Measurements from ENCODE around the gene TSACC.
A peak's percentile ranks its signal among the peaks of the same experiment; 100 is the strongest.
"Not testable (repeated sequence)": the region's sequence is repeated elsewhere in the genome, so short reads cannot be mapped to it uniquely, and the experiment has no call there.

The TSACC gene

DNA sequence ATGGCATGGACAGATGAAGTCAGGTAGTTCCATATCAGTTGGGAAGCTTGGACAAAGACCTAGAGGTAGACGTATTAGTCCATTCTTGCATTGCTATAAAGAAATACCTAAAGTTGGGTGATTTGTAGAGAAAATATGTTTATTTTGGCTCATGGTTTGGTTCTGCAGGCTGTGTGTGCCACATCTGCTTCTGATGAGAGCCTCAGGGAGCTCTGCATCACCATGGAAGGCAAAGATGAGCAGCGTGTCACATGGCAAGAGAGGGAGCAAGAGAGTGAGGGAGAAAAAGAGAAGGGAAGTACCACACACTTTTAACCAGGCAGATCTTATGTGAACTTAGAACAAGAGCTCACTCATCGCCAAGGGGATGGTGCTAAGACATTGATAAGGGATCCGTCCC lies 9.0 kb downstream of the TSACC start:
- DNase-seq = no peak

DNA sequence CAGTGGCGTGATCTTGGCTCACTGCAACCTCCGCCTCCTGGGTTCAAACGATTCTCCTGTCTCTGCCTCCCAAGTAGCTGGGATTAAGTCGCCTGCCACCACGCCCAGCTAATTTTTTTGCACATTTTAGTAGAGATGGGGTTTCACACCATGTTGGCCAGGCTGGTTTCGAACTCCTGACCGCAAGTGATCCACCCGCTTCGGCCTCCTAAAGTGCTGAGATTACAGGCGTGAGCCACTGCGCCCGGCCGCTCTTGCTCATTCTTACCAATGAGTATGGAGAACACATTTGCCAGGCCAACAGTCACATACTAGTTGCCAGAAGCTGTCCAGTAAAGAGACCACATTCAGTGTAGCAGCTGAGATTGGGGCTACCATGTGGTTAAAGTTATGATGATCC lies 14.2 kb downstream of the TSACC start:
- DNase-seq = not testable (repeated sequence)

DNA sequence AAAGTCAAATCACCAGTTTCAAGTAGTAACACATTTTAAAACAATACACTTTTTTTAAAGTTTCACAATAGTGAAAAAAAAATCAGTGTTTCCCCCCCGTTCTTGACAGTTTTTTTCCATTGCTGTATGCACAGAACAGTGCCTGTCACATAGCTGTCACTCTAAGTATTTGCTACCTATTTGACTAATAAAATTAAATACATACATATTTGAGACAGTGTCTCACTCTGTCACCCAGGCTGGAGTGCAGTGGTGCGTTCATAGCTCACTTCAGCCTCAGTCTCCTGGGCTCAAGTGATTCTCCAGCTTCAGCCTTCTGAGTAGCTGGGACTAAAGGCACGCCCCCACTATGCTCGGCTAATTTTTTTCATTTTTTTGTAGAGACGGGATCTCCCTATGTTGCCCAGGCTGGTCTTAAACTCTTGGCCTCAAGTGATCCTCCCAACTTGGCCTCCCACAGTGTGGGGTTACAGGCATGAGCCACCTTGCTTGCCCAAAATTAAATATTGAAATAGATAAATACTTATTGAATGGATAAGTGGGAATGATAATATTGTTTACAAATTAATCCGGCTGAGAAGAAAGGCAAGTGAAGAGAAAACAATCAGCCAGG lies 18.0 kb downstream of the TSACC start:
- no peak for DNase-seq

DNA sequence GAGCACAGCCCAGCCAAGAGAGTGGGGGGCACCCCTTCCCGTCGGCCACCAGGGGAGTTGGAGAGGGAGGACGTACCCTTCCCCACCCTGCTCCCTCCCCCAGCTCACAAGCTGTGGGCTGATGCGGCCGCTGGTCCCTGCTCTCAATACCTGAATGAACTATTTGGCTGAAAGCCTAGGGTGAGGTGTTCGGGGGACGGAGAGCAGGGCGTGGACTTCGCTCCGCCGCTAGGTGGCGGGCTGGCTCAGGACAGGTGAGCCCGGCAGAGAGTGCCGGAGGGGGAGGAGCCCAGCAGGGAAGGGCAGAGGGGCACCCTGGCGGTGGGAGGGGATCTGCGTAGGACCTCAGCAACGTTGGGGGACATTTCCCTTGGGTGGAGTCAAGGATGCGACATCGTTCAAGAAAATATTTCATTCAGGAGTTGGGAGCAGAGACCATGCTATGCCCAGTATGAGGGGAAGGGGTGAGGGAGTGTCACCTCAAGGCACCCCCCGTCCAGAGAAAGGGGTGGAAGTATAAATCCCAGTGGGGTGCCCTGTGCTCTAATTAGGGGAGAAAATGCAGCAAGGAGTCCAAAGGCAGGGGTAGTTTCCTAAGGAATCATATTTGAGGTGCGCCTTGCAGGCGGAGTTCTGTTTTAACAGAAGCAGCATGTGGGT lies 18.7 kb downstream of the TSACC start:
- DNase-seq = peak; percentile 86

DNA sequence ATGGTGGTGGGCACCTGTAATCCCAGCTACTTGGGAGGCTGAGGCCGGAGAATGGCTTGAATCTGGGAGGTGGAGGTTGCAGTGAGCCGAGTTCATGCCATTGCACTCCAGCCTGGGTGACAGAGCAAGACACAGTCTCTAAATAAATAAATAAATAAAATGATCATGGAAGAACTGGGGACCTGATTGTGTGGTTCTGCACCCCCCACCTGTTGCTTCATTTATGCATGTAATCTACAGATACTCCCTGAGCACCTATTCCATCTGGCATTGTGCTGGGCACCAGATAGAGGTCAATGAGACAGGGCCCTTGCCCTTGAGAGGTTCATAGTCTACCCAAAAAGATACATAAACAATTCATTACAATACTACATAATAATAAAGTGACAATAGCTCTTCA lies 19.7 kb downstream of the TSACC start:
- DNase-seq = no peak

DNA sequence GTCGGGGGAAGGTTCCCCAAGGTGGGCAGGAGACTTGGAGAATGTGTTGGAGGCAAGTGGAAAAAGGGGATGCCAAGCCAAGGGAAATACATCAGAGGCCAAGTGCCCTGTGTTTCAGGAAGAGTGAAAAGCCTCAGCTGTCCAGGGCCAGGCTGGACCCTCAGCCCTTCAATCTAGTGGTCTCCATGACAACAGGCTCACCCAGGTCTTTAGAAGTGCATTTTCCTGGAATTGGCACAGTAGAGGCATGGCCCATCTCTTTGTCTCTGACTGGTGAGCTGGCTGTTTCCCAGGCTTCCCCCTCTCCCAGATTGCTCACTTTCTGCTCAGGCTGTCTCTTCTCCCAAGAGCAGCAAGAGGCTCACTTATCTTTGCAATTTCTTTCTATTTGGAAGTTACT lies 20.3 kb downstream of the TSACC start:
- DNase-seq = no peak

DNA sequence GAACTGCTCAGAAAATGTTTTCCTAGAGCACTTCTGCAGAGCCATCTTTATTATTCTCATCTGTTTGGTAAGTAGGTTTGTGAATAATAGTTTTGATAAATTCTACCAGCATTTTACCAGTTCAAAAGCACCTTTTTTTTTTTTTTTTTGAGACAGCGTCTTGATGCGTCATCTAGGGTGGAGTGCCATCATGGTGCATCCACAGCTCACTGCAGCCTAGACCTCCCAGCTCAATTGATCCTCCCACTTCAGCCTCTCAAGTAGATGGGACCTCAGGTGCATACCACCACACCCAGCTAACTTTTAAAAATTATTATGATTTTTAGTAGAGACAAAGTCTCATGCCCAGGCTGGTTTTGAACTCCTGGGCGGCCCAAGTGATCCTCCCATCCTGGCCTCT lies 20.9 kb downstream of the TSACC start:
- DNase-seq = no peak

DNA sequence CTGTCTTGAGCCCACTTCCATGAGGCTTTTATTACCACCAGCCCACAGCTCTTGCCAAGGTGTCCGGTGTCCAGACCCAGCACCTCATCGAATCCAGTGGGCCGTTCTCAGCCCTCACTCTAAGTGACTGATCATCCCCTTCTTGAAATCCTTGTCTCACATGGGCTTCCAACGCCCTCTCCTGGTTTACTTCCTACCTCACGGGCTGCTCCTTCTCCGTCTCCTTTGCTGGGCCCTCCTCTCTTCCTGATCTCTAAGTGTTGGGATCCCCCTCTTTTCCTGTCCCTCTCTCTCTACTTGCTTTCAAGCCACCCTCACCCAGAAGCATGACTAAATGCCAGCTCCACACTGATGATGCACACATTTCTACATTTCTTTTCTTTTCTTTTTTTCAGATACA lies 21.6 kb downstream of the TSACC start:
- no peak for DNase-seq

DNA sequence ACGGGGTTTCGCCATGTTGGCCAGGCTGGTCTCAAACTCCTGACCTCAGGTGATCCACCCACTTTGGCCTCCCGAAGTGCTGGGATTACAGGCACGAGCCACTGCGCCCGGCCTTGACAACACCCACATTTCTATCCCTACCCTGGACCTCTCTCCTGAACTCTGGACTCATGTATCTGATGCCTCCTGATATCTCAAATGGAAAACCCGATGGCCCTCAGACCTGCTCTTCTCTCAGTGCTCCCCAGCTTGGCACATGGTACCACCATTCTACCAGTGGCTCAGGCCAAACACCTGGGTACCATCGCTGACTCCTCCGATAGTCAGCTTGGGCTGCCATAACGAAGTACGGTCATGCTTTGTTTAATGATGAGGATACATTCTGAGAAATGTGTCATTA lies 22.2 kb downstream of the TSACC start:
- DNase-seq = no peak

DNA sequence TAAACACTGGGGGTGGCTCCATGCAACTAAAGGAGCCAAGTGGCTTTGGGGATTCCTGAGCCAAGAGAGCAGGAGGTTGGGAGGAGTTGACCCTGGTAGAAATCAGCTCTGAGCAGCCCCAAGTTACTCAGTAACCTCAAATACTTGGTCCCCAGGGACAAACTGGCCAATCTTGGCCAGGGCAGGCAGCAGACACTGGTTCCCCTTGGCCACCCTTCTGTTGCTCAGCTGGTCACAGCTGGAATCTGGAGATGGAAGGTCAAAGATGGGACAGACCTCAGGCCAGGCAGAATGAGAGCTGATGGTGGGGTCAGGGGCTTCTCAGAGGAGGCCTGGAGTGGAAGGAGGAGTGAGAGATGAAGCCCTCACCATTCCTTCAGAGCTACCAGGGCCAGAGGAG lies 27.4 kb downstream of the TSACC start:
- DNase-seq = no peak

DNA sequence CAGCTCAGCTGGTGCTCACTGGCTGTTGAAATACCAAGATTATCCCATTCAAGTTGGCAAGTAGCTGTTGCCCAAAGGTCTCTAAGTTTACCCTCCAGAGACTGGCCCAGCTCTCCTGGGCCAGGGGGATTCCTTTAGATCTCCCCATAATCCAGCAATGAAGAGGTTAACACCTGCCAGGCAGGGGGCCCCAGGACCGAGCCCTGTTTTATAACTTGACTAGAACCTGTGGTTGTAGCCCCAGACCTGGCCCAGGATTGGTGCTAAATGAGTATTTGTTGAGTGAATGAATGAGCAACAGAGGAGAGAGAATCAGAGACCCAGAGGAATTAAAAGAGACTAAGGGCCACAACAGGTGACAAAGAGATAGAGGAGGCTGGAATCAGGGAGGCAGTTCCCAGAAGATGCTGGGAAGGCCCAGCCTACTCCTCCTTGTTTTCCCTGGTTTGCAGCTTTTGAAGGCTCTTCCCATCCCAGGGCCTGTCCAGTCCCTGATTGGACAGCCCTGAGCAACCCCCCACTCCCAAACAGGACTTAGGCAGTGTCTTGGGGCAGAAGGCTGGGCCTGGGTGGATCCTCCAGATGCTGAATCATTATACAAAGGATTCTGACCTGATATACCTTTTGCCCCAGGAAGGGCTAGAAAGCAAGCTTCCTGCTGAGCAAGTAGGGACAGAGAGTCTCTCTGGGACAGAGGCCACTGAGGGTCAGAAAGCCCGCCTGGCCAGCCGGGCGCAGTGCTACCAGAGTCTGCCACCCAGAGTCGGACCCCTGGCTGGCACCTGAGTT lies 28.2 kb downstream of the TSACC start:
- DNase-seq = no peak

DNA sequence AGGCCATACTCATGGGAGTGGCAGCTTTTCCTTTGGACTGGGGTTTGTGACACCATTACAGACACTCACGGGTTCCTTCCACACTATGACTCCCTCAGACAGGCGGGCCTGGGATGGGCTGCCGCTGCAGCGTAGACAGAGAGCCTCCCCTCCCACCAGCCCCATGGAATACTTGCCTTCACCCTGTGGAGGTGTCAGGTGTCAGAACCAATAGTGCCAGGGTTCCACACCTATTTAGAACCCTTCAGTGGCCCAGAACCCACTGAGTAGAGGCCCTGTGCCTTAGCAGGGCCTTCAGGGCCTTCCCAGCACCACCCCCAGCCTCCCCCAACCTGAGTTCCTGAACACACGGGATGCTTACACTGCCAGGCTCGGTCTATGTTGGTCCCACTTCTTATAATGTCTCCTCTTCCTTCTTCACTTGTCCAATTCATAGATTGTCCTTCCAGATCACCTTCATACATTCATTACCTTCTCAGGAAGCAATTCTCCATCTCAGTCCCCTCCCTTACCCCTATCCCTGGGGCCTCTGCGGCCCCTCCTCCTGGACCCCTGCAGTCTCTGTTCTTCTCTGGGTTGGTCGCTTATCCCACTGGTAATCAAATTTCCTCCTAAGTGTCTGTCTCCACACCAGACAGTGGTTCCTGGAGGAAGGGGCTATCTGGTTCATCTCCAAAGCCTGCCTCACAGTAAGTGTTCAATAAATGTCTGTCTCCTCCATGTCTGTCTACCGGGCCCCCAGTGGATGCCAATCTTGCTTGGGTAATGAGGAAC lies 29.2 kb downstream of the TSACC start:
- DNase-seq = no peak

DNA sequence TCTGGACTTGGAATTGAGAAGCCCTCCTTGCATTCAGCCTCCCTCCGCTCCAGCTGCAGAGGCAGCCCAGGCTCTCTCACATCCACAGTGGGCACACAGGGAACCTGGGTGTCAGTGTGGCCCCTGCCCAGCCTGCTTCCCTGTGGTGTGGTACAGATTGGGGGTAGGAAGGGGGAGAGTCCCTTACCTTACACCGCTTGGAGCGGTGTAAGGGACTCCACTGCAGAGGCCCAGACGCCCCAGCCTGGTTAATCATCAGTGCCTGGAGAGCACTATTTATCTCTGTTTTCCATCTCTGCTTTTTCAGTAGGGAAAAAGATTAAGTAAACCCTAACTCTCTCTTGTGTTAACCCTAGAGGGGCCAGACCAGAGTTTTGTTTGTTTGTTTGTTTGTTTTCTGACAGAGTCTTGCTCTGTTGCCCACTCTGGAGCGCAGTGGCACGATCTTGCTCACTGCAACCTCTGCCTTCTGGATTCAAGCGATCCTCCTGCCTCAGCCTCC lies 29.9 kb downstream of the TSACC start:
- no peak for DNase-seq

DNA sequence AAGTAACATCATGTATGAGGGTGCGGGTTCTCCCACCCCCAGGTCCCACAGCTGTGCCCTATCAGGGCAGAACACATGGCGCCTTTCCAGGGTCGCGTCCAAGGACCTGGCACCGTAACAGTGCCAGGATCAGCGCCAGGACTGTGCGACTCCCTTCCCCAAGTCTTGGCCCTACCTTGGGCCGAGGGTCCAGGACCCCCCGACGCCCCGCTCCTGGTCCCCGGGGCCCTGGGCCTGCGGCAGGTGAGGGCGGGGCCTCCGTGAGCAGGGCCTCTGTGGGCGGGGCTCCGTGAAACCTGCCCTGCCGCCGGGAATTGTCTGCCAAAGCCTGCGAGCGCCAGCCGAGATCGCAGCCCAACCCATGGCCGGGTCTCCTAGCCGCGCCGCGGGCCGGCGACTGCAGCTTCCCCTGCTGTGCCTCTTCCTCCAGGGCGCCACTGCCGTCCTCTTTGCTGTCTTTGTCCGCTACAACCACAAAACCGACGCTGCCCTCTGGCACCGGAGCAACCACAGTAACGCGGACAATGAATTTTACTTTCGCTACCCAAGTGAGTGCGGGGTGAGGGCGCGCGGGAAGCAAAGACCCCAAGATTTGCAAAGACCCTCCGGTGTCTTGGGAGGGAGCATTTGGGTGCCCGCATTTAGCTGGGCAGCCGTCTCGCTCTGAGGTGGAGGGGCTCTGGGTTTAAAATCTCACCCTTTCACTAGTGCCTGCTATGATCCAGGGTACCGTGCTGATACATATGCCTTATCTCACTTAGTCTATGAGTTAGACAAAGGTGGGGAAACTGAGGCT lies 30.8 kb downstream of the TSACC start, which contains the start of gene RHBG:
RHBG (plus strand) TSS at position 323 of the 796 bp plus-strand sequence; CDS start at position 362, 39 bp downstream.
- DNase-seq = peak; percentile 8

DNA sequence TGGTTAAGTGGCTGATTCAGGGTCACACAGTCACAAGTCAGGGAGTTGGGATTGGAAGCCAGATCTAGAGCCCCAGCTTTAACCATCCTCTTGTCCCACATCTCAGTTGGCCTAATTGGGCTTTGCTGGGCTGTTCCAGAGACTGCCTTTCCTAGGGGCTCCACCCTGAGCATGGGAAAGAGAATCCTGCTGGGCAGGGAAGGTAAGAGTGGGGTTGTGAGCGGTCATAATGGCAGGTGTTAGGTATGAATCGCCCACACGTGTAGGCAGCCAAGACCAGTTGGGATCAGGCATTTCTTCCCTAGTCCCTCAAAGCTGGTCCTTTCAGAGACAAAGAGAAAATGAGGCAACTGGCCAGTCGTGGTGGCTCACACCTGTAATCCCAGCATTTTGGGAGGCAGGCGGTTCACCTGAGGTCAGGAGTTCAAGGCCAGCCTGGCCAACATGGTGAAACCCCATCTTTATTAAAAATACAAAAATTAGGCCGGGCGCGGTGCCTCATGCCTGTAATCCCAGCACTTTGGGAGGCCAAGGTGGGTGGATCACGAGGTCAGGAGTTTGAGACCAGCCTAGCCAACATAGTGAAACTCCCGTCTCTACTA lies 31.5 kb downstream of the TSACC start:
- DNase-seq = not testable (repeated sequence)

DNA sequence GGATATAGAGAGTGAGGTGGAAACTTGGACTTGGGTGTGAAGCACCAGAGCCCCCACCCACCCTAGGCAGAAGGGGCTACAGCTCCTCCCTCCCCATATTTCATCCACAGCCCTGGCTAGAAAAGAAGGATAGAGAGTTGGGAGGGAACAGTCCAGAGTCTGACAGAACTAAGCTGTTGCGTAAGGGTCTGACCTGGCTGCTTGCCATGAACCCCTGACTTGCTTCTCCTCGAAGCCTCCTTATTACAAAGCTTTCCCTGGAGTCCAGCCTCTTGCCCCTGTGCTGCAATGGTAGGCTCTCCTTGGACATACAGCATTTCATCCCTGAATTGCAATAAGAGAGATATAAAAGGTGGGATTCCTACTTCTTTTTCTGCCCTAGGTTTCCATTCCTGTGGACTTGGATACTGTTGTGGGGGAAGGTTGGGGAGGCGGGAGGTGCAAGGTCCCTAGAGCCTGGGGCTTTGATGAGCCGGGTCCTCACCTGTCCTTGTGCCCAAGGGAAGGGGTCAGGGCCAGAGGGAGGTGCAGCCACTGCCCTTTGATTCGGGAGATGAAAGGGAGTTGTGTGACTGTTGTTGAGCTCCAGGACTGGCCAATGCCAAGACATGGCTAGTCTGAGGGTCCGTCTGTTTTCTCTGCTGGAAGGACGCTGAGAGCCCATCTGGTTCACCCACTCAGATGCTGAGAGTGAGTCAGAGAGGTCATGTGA lies 33.4 kb downstream of the TSACC start:
- no peak for DNase-seq

DNA sequence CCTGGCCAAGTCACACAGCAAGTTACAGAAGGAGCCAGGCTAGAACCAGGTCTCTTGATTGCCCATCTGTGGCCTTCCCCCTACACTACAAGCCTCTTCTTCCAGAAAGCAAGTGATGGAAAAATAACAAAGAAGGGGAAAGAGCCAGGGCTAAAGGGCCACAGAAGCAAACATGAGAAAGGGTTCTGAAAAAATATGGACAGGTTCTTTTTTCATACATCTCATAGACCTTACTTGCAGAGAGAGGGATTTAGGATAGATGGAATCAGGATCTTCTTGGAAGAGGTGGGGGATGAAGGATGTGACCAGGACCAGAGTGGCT lies 33.9 kb downstream of the TSACC start:
- peak; percentile 5 for DNase-seq

DNA sequence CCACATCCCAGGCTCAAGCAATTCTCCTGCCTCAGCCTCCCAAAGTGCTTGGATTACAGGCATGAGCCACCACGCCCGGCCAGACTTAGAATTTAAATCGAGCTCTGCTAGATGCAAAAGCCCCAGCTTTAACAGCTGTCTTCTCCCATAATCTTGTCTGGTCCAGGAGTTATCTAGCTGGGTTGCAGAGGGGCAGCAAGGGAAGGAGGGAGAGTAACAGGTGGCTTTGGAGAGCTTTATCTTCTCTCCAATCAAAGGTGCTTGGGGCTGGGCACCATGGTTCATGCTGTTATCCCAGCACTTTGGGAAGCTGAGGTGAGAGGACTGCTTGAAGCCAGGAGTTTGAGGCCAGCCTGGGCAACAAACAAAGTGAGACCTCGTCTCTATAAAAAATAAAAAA lies 34.5 kb downstream of the TSACC start:
- DNase-seq = no peak

DNA sequence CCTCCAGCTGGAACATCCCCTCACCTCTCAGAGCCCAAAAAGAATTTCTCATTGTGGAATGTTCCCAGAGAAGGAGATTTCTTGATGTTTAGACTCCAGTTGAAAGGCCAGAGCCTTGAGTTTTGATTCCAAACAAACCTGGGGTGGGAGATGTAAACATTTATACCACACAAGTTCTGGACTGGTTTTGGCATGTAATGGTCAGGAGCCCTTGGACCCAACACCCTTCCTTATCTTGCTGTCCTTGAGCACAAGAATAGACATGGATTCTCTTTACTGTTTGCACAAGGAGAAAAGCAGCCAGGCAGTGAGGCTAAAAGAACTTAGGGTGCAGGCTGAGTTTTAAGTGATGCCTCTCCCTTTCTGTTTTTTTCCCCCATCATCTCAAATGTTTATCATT lies 35.2 kb downstream of the TSACC start:
- DNase-seq = no peak

DNA sequence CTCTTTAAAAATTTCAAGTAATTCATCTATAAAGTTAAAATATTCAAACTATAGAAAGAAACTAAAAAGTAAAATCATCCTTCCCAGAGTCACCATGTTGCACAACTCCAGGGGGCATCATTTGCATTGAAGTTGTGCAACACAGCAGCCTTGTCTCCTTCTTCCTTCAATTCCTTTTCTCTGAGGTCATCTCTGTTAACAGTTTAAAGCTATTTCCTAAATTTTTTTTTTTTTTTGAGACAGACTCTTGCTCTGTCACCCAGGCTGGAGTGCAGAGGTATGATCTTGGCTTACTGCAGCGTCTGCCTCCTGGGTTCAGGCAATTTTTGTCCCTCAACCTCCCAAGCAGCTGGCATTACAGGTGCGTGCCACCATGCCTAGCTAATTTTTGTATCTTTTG lies 37.8 kb downstream of the TSACC start:
- no peak for DNase-seq

All from NCI-H2171 treated with DMSO at 0.1 percent for 48 hours (cell line).